ENCODE data around the gene ARHGAP27. TPM values are rescaled to one million over a fixed set of nuclear protein-coding genes. Genes with fewer than 3 reads are reported as not detected.

The ARHGAP27 gene
- total RNA-seq, 3 donors from 2014 or later (not counting 1 experiment from before 2014, with no cell fraction given), result 125 to 141 (median 126) TPM

DNA sequence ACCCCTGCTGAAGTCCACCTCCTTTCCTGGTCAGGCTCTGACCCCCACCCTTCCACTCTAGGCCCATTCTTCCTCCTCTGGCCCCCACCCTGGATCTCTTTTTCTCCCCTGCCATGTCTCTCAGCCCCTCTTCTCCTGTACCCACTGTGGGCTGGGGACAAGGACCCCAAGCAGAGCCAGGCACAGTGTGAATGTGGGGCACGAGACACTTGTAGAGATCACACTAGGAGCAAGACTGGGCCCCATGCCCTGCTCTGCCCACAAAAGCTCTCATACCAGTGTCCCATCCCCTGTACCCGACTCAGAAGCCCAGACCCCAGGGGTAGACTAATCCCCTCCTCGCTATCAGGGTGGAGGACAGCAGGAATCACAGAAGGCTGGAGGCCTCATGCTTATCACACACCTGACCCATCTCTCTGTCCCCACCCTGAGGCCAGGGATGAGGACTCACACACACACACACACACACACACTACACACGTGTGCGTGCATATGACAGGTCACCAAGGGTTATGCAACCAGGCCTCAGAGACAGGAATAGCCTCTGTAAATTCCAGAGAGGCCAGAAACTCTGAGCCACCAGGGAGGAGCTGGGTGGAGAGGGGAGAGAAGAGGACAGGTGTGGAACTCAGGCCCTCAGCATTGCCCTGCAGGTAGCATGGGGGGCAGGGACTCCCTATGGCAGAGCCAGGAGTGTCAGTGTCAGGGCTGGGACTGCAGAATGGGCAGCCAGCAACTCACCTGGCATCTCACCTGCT lies 21.1 kb downstream of the ARHGAP27 start:
- Histone ChIP-seq H3K4me1 (ENCODE audit: control insufficient read depth, insufficient read depth, low read length) (peaks cover 72% of the 10 kb centered on the region), H3K27ac (ENCODE audit: low read length) (peak overlapping the region; percentile 86), H3K9me3 (ENCODE audit: control insufficient read depth, insufficient read depth, low read length) (no peaks in the 10 kb centered on the region), H3K4me3 (ENCODE audit: low read length) (no peak overlapping the region), H3K27me3 (ENCODE audit: control insufficient read depth, insufficient read depth, low read length) (no peaks in the 10 kb centered on the region), H3K36me3 (ENCODE audit: control insufficient read depth, insufficient read depth, low read length) (no peaks in the 10 kb centered on the region)
- H3K9me3 Mint-ChIP-seq, result no peaks in the 10 kb centered on the region
- TF ChIP-seq, protein P1, sequence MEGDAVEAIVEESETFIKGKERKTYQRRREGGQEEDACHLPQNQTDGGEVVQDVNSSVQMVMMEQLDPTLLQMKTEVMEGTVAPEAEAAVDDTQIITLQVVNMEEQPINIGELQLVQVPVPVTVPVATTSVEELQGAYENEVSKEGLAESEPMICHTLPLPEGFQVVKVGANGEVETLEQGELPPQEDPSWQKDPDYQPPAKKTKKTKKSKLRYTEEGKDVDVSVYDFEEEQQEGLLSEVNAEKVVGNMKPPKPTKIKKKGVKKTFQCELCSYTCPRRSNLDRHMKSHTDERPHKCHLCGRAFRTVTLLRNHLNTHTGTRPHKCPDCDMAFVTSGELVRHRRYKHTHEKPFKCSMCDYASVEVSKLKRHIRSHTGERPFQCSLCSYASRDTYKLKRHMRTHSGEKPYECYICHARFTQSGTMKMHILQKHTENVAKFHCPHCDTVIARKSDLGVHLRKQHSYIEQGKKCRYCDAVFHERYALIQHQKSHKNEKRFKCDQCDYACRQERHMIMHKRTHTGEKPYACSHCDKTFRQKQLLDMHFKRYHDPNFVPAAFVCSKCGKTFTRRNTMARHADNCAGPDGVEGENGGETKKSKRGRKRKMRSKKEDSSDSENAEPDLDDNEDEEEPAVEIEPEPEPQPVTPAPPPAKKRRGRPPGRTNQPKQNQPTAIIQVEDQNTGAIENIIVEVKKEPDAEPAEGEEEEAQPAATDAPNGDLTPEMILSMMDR (IDR thresholded peaks at IDR 0.05), result no peak
- ATAC-seq, result no peak
- WGBS (ENCODE audit: insufficient coverage), result 84% methylated on average over 5 of the region's 5 CpGs
- no peaks in the 10 kb centered on the region for H3K36me3 Mint-ChIP-seq
- no peak for DNase-seq
- H3K4me1 Mint-ChIP-seq, result peaks cover 57 to 72% of the 10 kb centered on the region in 2 donors
- peak overlapping the region; percentile 92 to 99 for H3K27ac Mint-ChIP-seq
- intact Hi-C loops (cut with micrococcal nuclease), result no loop called here
- peak overlapping the region; percentile 95 for H3K4me3 Mint-ChIP-seq
- H3K27me3 Mint-ChIP-seq (ENCODE audit: low read depth in 2 of 2), result no peaks in the 10 kb centered on the region

DNA sequence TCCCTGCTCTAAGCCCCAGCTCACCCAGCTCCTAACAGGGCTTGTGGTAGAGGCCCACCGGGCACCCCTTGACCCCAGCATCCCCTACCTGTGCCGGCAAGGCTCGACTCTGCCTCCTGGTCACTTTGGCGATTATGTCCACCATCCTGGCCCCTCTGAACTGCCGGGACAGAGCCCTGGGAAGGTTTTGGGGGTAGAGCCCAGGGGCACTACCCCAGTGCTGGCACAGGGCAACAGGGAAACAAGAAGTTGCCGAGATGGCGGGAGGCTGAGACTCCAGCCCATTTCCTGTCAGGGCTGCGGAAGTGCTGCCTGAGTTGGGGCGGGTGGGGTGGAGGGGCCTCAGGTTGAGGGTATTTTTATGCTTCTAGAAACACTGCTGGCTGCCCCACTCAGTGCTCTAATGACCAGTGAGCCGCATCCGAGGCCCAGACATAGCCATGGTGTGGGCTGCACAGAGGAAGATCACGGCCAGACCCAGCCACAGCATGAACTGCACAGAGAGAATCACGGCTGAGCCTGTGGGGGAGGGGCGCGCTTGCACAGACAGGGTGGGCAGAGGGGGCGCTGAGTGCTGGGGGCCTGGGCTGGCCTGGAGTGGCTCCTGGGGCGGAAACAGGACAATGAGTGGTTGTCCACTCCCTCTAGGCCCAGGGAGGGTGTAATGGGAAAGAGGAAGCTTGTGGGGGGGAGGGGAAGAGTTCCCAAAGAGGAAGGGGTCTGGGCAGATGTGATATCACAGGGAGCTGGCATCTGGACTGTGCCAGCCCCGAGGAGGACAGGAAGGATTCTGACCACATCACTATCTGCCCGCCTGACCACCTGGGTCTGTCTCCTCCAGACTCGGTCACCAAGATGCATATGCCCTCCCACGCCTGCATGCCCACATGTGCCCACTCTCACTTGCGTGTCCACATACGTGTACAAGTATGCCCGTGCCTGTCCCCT lies 22.3 kb downstream of the ARHGAP27 start:
- no peaks in the 10 kb centered on the region for H3K36me3 Mint-ChIP-seq

DNA sequence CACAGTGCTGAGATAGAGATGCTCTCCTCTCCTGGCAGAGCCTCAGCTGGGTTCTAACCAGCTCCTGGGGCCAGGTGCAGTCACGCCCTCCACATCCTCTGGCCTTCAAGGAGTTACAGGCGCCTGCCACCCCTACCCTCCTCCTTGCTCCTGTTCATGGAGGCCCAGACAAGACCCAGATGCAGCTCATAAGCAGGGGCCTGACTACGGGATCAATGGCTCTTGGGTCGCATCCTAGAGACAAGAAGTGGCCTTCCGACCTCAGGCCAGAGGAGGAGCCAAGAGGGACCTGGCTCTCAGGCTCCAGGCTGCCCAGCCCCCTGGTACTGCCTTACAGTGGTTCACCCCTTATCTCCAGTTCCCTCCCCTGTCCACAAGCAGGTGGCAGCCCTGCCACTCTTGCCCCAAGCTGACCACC lies 23.0 kb downstream of the ARHGAP27 start:
- 2% methylated on average over 4 of the region's 5 CpGs for WGBS (ENCODE audit: insufficient coverage)
- Histone ChIP-seq H3K9me3 (ENCODE audit: control insufficient read depth, insufficient read depth, low read length) (no peaks in the 10 kb centered on the region), H3K36me3 (ENCODE audit: control insufficient read depth, insufficient read depth, low read length) (peaks cover 12% of the 10 kb centered on the region), H3K27me3 (ENCODE audit: control insufficient read depth, insufficient read depth, low read length) (no peaks in the 10 kb centered on the region), H3K4me1 (ENCODE audit: control insufficient read depth, insufficient read depth, low read length) (peaks cover 77% of the 10 kb centered on the region), H3K4me3 (ENCODE audit: low read length) (peak overlapping the region; percentile 92), H3K27ac (ENCODE audit: low read length) (peak overlapping the region; percentile 86)
- TF ChIP-seq, protein P1 (IDR thresholded peaks at IDR 0.05), result no peak
- Mint-ChIP-seq H3K4me3 (peak overlapping the region; percentile 95), H3K27ac (peak overlapping the region; percentile 92 to 99), H3K36me3 (no peaks in the 10 kb centered on the region), H3K27me3 (ENCODE audit: low read depth in 2 of 2) (no peaks in the 10 kb centered on the region), H3K4me1 (peaks cover 55 to 68% of the 10 kb centered on the region in 2 donors), H3K9me3 (no peaks in the 10 kb centered on the region)
- DNase-seq (peak in 1 of 2 donors; percentile 37), ATAC-seq (peak; percentile 12 to 22 (median 22))
- intact Hi-C loops (cut with micrococcal nuclease), result no loop called here

More for the DNA sequence above, 22.3 kb downstream of the ARHGAP27 start:
- ATAC-seq, result peak; percentile 79 to 81 (median 80)
- Histone ChIP-seq H3K36me3 (ENCODE audit: control insufficient read depth, insufficient read depth, low read length) (peaks cover 5% of the 10 kb centered on the region), H3K27ac (ENCODE audit: low read length) (peak overlapping the region; percentile 86), H3K9me3 (ENCODE audit: control insufficient read depth, insufficient read depth, low read length) (no peaks in the 10 kb centered on the region), H3K4me1 (ENCODE audit: control insufficient read depth, insufficient read depth, low read length) (peaks cover 77% of the 10 kb centered on the region), H3K27me3 (ENCODE audit: control insufficient read depth, insufficient read depth, low read length) (no peaks in the 10 kb centered on the region), H3K4me3 (ENCODE audit: low read length) (peak overlapping the region; percentile 92)
- H3K27ac Mint-ChIP-seq, result peak overlapping the region; percentile 92 to 99
- WGBS (ENCODE audit: insufficient coverage), result 11% methylated on average over 24 of the region's 24 CpGs
- peak overlapping the region; percentile 95 for H3K4me3 Mint-ChIP-seq
- peak; percentile 47 to 77 for DNase-seq
- H3K27me3 Mint-ChIP-seq (ENCODE audit: low read depth in 2 of 2), result no peaks in the 10 kb centered on the region
- intact Hi-C loops (cut with micrococcal nuclease), result no loop called here
- no peaks in the 10 kb centered on the region for H3K9me3 Mint-ChIP-seq
- H3K4me1 Mint-ChIP-seq, result peaks cover 62 to 75% of the 10 kb centered on the region in 2 donors
- TF ChIP-seq, protein P1 (IDR thresholded peaks at IDR 0.05), result no peak

All from natural killer cell (primary cell).